Frontal cortex (tissue), 4 donors: Measurements from ENCODE around the gene IFRD2. TPM values are rescaled to one million over a fixed set of nuclear protein-coding genes. Genes with fewer than 3 reads are reported as not detected.
A peak's percentile ranks its signal among the peaks of the same experiment; 100 is the strongest.
"Not testable (repeated sequence)": the region's sequence is repeated elsewhere in the genome, so short reads cannot be mapped to it uniquely, and the experiment has no call there.

Experiments used
- DNase-seq, 2 donors: peaks; one replicate each; pipeline ENCODE4 v3.0.0; 2012; ENCODE audit warnings: low spot score in 2 of 2
- FAIRE-seq: peaks from 2 replicates; lab custom pipeline; 2012; peaks lifted over from hg19 to GRCh38; lab: Jason Lieb, UNC
- total RNA-seq: library from RNA; depleted of rRNA; stranded (reverse); fragments of >200 nt; gene quantifications from one replicate; pipeline ENCODE4 v1.2.3, GENCODE V29; 2014
- donor health status: control.
- donor health status: control.
- donor health status: control.

The IFRD2 gene
- total RNA-seq, 1 donor from 2014 or later = 17.9 TPM

DNA sequence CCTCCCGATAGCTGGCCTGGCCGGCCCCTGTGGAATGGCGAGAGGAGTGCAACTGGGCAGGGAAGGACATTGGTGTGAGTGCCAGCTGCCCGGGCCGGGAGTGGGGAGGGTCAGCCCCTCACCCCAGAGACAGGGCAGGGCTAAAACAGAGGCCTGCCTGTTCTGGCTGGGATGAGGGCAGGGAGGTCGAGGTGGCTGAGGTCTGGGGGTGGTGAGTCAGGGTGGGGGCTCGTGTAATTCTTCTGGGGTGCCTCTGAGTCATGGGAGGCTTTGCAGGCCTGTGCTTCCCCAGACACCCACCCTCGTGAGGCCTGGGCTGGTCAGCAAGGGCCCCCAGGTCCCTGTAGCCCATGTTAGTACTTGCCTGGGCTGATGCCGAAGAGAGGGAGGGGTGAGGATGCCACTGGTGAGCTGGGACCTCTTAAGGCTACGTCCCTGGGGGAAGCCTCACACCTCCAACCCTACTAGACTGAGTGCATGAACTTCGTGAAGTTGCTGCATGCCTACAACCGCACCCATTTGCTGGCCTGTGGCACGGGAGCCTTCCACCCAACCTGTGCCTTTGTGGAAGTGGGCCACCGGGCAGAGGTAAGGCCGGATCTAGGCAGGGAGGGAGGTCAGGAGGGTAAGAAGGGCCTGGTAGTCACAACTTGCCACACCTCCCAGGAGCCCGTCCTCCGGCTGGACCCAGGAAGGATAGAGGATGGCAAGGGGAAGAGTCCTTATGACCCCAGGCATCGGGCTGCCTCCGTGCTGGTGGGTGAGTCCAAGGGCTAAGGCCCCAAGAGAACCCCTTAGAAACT, 21.6 kb downstream of the IFRD2 start:
- DNase-seq (peak in 1 of 2 donors; percentile 43), FAIRE-seq (no peak)

DNA sequence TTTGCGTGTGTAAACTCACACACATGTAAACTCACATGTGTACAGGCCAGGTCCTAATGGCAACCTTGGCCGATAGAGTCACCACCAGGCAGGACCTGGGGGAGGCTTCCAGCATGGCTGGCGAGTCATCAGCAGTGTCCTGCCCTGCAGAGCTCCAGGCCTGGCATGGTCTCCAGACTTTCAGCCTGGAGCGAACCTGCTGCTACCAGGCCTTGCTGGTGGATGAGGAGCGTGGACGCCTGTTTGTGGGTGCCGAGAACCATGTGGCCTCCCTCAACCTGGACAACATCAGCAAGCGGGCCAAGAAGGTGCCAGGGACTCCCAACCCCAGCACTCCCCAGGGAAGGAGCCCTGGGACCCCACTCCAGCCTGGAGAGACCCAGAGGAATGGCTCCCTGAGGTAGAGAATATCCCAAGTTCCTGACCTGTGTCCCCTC, 22.2 kb downstream of the IFRD2 start:
- FAIRE-seq (no peak), DNase-seq (no peak)

DNA sequence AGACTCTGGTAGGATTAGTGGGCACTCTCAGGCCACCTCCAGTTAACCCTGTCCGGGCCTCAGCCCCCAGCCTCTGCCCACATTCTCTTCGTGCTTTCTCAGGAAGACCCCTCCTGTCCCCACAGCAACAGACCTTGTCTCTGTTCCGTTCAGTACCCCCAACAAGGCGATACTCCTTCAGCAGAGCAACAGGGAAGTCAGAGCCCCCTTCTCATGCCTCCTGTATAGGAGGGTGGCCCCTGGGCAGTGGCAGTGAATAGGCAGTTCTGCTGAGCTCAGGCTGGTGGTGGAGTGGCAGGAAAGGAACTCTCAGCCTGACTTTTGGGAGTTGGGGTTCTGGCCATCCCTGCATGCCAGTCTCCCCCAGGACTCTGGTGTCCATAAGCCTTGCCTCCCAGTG, 22.8 kb downstream of the IFRD2 start:
- DNase-seq (no peak), FAIRE-seq (no peak)

DNA sequence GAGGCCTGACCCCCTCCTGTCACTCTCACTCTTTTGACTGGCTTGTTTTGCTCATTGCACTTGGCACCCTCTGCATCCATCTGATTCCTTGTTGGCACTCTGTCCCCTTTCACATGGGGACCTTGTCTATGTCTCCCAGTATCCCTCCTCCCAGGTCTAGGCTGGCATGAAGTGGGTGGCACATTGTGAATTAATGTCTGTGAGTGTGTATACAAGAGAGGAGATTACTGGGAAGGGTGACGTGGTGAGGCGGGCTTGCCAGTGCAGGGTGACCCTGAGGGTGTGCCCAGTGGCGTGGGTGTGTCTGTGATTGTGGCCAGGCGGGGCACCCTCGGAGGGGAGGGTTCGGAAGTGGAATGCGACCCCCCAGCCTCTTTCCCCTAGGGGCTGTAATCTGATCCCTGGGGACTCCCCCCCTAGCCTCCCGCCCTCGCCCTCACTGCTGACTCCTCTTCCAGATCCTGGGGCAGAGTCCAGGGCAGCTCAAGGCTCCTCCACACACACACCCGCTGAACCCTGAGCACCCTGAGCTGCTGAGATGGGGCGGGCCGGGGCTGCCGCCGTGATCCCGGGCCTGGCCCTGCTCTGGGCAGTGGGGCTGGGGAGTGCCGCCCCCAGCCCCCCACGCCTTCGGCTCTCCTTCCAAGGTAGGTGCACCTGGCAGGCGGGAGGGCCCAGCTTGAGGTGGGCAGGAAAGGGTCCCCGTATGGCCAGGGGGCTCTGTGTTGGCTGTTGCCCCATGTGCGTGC, 23.4 kb downstream of the IFRD2 start, which contains the start of gene SEMA3B:
TSS of gene SEMA3B (plus strand) at position 445 of the 749 bp plus-strand sequence. CDS start at position 539, 94 bp downstream.
- FAIRE-seq (no peak), DNase-seq (peak in 1 of 2 donors; percentile 63)

DNA sequence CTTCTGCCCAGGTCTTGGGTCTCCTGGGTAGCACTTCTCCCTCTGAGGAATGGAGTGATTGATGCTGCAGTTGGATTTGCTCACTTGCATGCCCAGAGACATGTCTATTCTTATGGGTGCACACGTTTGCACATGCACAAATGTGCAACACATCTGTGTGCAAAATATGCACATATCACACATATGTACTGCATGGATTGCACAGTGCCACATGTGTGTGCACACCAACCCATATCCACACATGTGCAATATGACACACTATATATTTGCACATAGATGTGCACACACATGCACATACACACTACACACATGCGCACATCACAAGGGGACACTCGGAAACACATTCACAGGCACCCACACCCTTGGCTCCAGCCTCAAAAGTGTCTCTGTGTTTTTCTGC, 24.0 kb downstream of the IFRD2 start:
- FAIRE-seq = no peak
- no peak for DNase-seq

DNA sequence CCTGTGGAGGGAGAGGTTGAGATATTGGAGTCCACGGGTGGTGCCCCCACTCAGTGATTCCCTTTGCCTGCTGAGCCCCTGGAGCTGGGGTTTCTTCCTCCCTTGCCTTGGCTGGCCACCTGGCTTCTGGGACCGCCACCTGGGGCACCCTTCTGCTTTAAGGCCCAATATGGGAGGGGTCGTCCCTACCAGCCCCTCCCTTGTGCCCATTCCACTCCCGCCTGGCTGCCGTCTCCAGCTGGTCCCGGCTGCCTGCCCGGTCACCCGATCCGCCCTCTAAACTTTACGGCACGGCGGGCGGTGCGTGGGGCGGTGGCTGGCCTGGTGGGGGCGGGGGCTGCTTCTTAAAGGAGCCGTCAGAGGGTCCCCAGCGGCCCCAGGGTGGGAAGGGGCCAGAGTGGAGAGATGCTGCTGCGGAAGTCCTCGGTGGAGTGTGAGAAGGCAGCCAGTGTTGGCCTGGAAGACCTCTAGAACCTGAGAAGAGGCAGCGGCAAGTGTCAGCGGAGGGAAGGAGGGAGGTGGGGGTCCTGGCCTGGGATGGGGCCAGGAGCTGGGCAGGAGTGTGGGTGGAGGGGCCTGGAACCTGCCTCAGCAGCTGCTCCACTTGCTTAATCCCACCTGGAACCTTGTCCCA, 24.8 kb downstream of the IFRD2 start:
- FAIRE-seq (no peak), DNase-seq (peak; percentile 65 to 71)

DNA sequence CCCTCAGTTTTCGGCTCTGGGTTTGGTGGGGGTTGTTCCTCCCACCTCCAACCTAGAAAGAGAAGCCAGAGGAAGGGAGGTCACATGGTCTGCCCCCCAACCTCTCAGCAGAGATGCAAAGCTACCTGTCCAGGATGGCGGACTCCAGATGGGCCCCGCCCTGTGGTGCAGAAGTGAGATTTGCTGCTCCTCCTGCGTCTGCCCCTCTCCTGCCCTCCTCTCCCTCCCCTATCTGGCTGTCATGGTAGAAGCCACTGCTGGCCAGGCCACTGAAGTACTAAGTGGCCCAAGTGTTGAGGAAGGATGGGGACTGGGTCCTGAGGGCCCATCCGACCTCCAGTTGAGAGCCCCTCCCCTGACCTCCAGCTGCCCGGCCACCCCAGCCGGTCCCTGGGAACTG, 25.4 kb downstream of the IFRD2 start:
- DNase-seq = no peak

DNA sequence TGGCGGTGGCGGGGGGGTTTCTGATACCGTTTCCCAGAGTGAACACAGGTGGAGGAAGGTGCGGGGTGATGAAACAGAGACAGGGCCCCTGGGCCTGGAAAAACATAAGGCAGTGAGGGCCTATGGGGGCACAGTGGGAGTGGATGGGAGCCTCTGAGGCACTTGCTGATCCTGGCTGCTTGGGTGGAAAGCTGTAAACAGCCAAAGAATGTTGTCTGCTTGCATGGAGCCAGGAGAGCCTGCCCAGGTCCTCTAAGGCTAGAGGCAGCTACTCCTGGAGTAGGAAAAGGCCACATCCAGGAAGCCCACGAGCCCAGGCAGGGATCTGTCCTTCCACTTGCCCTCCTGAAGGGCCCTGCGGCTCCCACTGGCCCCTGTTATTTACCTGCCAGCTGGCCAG, 26.2 kb downstream of the IFRD2 start:
- no peak for FAIRE-seq
- no peak for DNase-seq

More for the DNA sequence above, 25.4 kb downstream of the IFRD2 start:
- FAIRE-seq = no peak

DNA sequence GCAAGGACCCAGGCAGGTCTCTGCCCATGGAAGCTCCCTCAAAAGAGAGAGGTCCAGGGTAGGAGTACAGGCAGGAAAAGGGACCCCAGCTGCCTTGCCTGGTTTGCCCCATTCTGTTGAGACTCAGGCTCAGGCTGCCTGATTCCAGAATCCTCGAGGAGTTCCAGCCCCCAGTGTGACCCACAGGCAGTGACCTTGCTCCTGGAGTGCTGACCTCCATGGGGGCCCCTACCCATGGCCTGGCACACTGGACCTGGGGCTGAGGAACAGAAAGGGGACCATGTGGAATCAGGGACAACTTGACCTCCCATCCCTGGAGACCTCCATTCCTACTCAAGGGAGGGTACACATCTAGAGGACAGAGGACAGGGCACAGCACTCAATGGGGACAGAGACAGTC, 26.7 kb downstream of the IFRD2 start:
- no peak for FAIRE-seq
- no peak for DNase-seq

DNA sequence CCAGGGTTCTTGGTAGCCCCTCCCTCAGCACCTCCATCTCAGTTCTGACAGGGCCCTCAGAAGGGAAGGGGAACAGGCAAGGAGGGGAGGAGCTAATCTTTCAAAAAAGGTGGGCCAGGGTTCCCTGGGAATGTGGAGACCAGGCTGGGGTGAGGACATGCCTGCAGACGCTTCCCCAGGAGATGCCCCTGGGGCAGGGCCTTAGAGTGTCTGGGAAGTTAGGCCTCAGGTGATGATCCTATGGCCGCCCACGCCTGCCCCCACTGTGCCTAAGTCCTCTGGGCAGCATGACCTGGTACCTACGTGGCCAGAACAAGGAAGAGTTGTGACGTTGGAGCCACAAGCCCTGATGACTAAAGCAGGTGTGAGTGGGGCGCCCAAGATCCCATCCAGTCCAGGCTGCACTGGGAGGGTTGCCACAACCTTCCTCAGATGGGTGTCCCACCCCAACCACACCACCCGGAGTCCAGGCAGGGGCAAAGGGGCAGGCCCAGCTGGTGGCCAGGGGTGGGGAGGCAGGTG, 27.2 kb downstream of the IFRD2 start:
- DNase-seq = no peak
- no peak for FAIRE-seq

DNA sequence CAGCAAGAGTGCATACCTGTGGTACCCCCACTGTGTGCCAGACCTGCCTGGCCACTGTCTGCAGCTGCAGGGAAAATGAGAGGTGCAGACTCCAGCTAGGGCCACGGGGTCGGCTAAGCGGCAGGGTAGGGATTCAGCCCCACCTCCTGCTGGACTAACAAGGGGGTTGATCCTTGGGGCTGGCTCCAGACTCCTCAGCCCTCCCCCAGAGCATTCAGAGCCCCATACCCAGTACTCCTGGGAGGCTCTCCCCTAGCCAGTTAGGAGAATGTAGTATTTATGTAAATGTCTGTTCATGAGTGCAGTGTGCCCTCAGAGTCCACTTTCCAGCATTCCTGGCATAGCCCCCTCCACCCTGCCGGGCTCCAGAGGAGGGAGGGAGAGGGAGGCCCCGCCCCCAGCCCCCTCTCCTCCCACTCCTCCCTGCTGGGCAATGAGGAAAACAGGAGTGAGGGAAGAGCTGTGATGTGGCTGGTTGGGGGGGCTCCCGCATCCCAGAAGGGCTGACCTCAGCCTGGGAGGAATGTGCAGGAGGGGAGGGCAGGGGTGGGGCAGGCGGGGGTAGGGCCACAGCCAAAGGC, 27.8 kb downstream of the IFRD2 start:
- DNase-seq (peak; percentile 73 to 81), FAIRE-seq (no peak)

DNA sequence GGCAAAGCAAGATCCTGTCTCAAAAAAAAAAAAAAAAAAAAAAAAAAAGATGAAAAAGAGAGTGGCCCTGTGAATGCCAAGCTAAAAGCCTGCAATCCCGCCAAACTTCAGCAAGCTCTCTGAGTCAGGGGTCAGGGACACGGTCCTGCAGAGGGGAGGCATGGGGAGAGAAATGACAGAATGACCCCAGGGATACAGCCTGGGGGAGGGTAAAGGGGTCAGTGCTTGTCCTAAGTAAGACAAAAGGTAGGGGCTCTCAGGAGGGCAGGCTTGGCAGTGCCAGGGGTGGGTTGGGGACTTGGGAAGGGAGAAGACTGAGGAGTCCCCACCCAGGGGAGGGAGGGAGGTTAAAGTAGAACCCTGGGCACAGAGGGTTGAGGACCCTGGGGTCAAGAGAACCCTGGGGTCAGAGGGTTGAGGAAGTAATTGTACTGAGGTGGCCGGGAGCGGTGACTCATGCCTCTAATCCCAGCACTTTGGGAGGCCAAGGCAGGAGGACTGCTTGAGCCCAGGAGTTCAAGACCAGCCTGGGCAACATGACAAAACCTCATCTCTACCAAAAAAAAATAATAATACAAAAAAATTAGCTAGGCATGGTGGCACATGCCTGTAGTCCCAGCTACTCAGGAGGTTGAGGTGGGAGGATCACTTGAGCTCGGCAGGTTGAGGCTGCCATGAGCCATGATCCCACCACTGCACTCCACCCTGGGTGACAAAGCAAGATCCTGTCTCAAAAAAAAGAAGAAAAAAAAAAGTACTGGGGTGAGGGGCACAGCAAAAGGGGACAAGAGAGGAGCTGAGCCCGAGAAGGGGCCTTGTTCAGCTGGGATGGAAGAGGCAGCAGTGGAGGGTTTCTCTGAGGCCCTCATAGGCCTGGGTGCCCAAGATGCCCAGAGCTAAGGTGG, 28.5 kb downstream of the IFRD2 start:
- FAIRE-seq (no peak), DNase-seq (no peak)

DNA sequence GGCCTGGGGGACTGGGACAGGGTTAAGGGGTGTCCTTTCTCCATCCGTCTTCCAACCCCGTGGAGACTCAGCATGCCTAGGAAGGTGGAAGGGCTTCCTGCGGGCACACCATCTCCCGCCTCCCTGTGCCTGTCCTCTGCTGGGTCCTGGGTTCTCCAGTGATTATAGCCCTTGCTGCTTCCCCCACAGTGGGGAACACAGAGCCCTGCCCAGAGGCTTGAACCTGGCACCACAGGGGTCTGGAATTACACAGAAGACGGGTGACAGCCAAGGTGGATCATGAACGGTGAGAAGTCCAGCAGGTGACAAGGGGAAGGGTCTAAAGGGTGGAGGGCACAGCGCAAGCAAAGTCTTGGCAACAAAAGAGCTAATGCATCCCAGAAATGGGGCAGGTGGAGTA, 29.5 kb downstream of the IFRD2 start:
- FAIRE-seq = no peak

DNA sequence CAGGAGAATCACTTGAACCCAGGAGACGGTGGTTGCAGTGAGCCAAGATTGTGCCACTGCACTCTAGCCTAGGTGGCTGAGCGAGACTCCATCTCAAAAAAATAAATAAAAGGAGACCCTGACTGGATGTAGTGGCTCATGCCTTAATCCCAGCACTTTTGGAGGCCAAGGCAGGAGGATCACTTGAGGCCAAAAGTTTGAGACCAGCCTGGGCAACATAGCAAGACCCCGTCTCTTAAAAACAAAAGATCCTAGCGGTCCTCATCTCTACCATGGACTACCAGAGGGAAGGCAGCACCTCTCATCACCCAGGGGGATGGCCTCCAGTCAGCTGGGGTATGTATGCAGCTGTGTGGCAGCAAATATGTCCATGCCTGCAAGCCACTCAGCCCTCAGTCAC, 30.0 kb downstream of the IFRD2 start:
- not testable (repeated sequence) for FAIRE-seq, DNase-seq

More for the DNA sequence above, 29.5 kb downstream of the IFRD2 start:
- no peak for DNase-seq

DNA sequence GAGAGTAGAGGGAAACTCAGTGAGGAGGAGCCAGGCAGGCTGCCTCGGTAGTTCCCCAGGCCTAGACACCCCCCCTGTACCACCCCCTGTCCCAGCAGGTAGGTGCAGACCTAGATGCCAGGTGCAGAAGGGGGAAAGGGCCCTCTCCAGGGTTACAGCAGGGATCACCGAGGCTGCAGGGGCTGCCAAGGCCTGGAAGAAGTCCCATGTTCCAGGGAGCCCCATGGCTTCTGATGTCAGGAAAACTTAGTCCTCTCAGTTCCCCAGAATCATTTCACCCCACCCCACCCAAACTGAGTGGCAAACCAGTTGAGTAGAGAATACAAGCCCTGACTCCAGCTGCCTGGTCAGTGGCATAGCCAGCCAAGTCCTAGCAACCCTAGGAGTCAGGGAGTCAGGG, 30.7 kb downstream of the IFRD2 start:
- FAIRE-seq (no peak), DNase-seq (peak in 1 of 2 donors; percentile 36)

DNA sequence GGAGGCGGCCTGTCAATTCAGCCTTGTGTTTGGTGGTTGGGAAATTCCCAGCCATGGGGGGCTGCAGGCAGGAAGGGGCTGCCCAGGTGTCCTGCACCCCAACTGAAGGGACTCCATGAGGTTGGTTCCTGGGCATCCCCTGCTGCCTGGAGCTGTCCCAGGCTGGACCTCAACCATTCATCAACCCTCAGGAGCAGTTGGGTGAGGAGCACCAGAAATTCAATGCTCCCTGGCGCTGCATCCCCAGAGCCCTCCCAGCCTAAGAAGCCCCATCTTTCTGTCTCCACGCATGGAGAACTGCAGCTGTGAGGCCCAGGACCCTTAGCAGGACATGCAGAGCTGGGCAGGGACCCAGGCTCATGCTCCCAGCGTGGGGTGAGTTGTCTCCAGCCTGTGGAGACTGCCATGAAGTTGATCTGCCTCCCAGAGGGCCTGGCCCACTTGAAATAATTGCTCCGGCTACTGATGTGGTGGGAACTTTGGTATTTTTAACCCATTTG, 31.2 kb downstream of the IFRD2 start:
- FAIRE-seq (no peak), DNase-seq (peak in 1 of 2 donors; percentile 41)

DNA sequence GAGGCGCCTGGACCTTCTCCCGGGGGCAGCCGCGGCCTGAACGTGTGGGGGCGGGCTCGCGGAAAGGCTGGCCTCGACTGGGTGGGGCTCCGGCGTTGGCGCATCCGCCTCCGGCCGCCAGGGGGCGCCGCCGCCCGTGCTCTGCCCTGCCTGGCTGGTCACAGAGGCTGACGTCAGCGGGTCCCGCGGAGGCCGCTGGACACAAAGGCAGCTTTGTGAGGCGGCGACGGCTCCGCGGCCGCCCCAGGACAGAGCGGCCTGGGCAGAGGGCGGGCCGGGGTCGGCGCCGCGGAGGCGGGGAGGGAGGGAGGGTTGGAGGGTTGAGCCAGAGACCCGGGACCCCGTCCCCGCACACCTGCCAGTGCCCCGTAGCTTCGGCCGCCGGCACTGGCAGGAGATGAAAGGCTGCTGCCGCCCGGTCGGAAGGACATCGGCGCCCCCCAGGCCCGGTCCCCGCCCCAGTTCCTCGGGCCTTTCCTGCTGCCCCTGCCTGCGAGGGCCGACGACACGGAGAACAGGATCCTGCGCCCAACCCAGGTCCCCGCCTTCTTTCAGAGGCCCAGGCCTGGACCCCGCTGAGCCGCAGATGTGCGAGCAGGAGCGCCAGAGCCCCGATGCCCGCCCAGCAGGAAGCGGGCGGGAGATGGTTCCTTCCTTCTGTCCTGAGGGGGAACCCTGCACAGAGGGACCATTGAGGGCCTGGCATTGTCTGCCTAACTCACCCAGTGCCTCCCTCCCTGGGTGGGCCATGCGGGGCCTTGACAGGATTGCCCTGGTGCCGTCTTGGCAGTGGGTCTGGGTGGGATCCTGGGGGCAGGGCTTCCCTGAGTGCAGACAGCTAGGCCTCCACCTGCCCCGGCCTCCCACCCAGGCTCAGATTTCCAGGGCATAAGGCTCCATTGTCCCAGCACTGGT, 31.9 kb downstream of the IFRD2 start:
- FAIRE-seq (no peak), DNase-seq (peak; percentile 97 to 99)
